ENCODE results near the gene PKDCC.

- TF ChIP-seq CTCF (IDR thresholded peaks at IDR 0.05) (no peak), EZH2 (IDR thresholded peaks at IDR 0.05; ENCODE audit: borderline replicate concordance, insufficient read depth, low read depth, low read length, poor library complexity, severe bottlenecking) (no peak)
Observed at GRCh38 chr2:42036413-42036812, 11.4 kb upstream of the PKDCC start.
